ENCODE results near the gene ZNF674. TPM values are rescaled to one million over a fixed set of nuclear protein-coding genes. Genes with fewer than 3 reads are reported as not detected.

The ZNF674 gene
- total and polyA plus RNA-seq, 2 of the 4 experiments (the other 2 are of a cell fraction) = 2.2 to 13.4 TPM

GRCh38 chrX:46543441-46543840 is 1.8 kb downstream of the ZNF674 start:
- H3K18ac ChIP-seq (ENCODE audit: low read depth, low read length) = no peak overlapping the region
- no peak for ATAC-seq (ENCODE audit: low read depth)
- H3K14ac ChIP-seq (replicated peaks; ENCODE audit: low read depth, low read length) = no peak overlapping the region
- peaks cover 4% of the 10 kb centered on the region; the same call in 1 of the 2 replicates for H4K20me1 ChIP-seq (ENCODE audit: insufficient read depth, low read length)
- H3K4me3 ChIP-seq (ENCODE audit: insufficient read depth, low read depth, low read length) = no peak overlapping the region
- no peak overlapping the region for H3K27ac ChIP-seq (ENCODE audit: insufficient read depth, low read length)
- in situ Hi-C loops (cut with MboI; ENCODE audit: low sequenced_read_pairs) (no loop called here), intact Hi-C loops (cut with micrococcal nuclease) (no loop called here), dilution Hi-C loops (cut with HindIII; ENCODE audit: low sequenced_read_pairs, unreplicated experiment) (no loop called here)
- no CpG with 5 or more reads among the region's 2 CpGs for WGBS, 2 experiments (ENCODE audit: extremely low coverage in 2 of 2, insufficient read length in 1 of 2)
- no peak overlapping the region for H3K56ac ChIP-seq (ENCODE audit: extremely low read depth, insufficient read depth, low read length)
- no TSS peak for BruUV-seq (replicated peaks)
- peak overlapping the region; percentile 24; the same call in 1 of the 2 replicates for H3K4ac ChIP-seq (ENCODE audit: low read depth, low read length)
- no peak overlapping the region for H2BK20ac ChIP-seq (ENCODE audit: low read depth, low read length)
- H3K79me1 ChIP-seq (ENCODE audit: low read depth in 1 of 2, low read length in 2 of 2) = peaks cover 0 to 15% of the 10 kb centered on the region in 2 experiments; a peak in 2 of 4 replicates
- ChIA-PET POLR2A (ENCODE audit: unreplicated experiment) (no interaction called here), CTCF (no interaction called here)
- no peak overlapping the region for H3K9ac ChIP-seq (ENCODE audit: low read depth, low read length)
- TF ChIP-seq NFE2L2 (IDR thresholded peaks at IDR 0.05; ENCODE audit: low read depth, low read length) = no peak
- no peak for TF ChIP-seq RCOR1 (IDR thresholded peaks at IDR 0.05; ENCODE audit: insufficient replicate concordance, low read length)
- no peak for TF ChIP-seq FOS (IDR thresholded peaks at IDR 0.05; ENCODE audit: low read depth, low read length)
- TF ChIP-seq CTCF (conservative IDR thresholded peaks at IDR 0.05; ENCODE audit: low read depth, low read length) = no peak
- TF ChIP-seq RAD21 (IDR thresholded peaks at IDR 0.05; ENCODE audit: low read length) = no peak
- TF ChIP-seq CHD1 (IDR thresholded peaks at IDR 0.05; ENCODE audit: low read depth, low read length) = no peak
- H2BK5ac ChIP-seq (ENCODE audit: low read depth, low read length, poor library complexity, severe bottlenecking) = no peak overlapping the region
- no peaks in the 10 kb centered on the region for H3K27me3 ChIP-seq (ENCODE audit: control insufficient read depth, insufficient read depth, low read length)
- H2BK15ac ChIP-seq (ENCODE audit: low read depth, low read length) = no peak overlapping the region
- H3K9me3 ChIP-seq (ENCODE audit: control insufficient read depth, insufficient read depth, low read length) = no peaks in the 10 kb centered on the region
- H3K23ac ChIP-seq (ENCODE audit: low read depth, low read length) = no peak overlapping the region
- H3K4me2 ChIP-seq (ENCODE audit: low read depth, low read length) = no peak overlapping the region
- no peak overlapping the region for H4K5ac ChIP-seq (ENCODE audit: low read depth, low read length)
- no peak overlapping the region for H2BK120ac ChIP-seq (ENCODE audit: low read depth, low read length)
- peaks cover 2% of the 10 kb centered on the region for H3K36me3 ChIP-seq (ENCODE audit: control insufficient read depth, insufficient read depth, low read length)
- no peak overlapping the region for H2AFZ ChIP-seq (replicated peaks; ENCODE audit: low read length, poor library complexity)
- H4K8ac ChIP-seq (ENCODE audit: low read depth in 2 of 2, low read length in 2 of 2) = no peak overlapping the region
- H2AK9ac ChIP-seq (replicated peaks; ENCODE audit: low read depth, low read length, poor library complexity) = no peak overlapping the region
- no peak overlapping the region for H2AK5ac ChIP-seq (ENCODE audit: low read depth, low read length)
- no peak overlapping the region for H4K91ac ChIP-seq (ENCODE audit: insufficient read depth, low read depth, low read length)
- peaks cover 2% of the 10 kb centered on the region; the same call in 1 of the 2 replicates for H3K4me1 ChIP-seq (ENCODE audit: control insufficient read depth, insufficient read depth, low read length)
- no peak for DNase-seq
- 0 out of 2 replicates have a peak, but pooled peaks cover 4% of the 10 kb centered on the region for H3K9me1 ChIP-seq (ENCODE audit: insufficient read depth, low read length)

Measured in IMR-90 (cell line).